Mesendoderm (in vitro differentiated cells): ENCODE data around the gene PCK2.

Experiments
- DNase-seq: peaks from one replicate; pipeline ENCODE4 v3.0.0; 2013
- H2AK5ac ChIP-seq: 2 replicates; pipeline ENCODE4 v1.6.1; 2013; ENCODE audit warnings: low read length, inconsistent platforms
- H2BK120ac ChIP-seq: 2 replicates; pipeline ENCODE4 v1.6.1; 2013; ENCODE audit warnings: low read depth, mild to moderate bottlenecking, low read length, moderate library complexity, mixed read lengths
- H2BK15ac ChIP-seq: replicated peaks from 2 replicates; pipeline ENCODE4 v1.6.1; 2013; ENCODE audit warnings: low read depth, mild to moderate bottlenecking, moderate library complexity
- H2BK5ac ChIP-seq: 2 replicates; pipeline ENCODE4 v1.6.1; 2013; ENCODE audit warnings: low read length, inconsistent platforms
- H3K18ac ChIP-seq: 2 replicates; pipeline ENCODE4 v1.6.1; 2013; ENCODE audit warnings: mild to moderate bottlenecking, low read length, mixed read lengths
- H3K23ac ChIP-seq: one replicate; pipeline ENCODE4 v1.6.1; 2013; ENCODE audit warnings: low read length
- H3K27ac ChIP-seq: 2 replicates; pipeline ENCODE4 v1.5.1; 2013; ENCODE audit warnings: low read depth, mild to moderate bottlenecking, inconsistent platforms, low read length, moderate library complexity
- H3K27me3 ChIP-seq: 2 replicates; pipeline ENCODE4 v1.6.1; 2013; ENCODE audit warnings: low read length, control low read depth, mild to moderate bottlenecking, inconsistent platforms; ENCODE audit not compliant: insufficient read depth, poor library complexity
- H3K36me3 ChIP-seq: 2 replicates; pipeline ENCODE4 v1.6.1; 2013; ENCODE audit warnings: low read length, inconsistent platforms; ENCODE audit not compliant: control insufficient read depth, insufficient read depth
- H3K4ac ChIP-seq: one replicate; pipeline ENCODE4 v1.6.1; 2013; ENCODE audit warnings: low read depth, mild to moderate bottlenecking, low read length, moderate library complexity
- H3K4me1 ChIP-seq: 2 replicates; pipeline ENCODE4 v1.6.1; 2013; ENCODE audit warnings: low read depth, low read length, inconsistent platforms; ENCODE audit not compliant: control insufficient read depth
- H3K4me2 ChIP-seq: 2 replicates; pipeline ENCODE4 v1.6.1; 2013; ENCODE audit warnings: low read length
- H3K4me3 ChIP-seq: 2 replicates; pipeline ENCODE4 v1.5.1; 2013; ENCODE audit warnings: mild to moderate bottlenecking, low read length
- H3K56ac ChIP-seq: one replicate; pipeline ENCODE4 v1.6.1; 2013; ENCODE audit warnings: low read length
- H3K79me1 ChIP-seq: 2 replicates; pipeline ENCODE4 v1.6.1; 2013; ENCODE audit warnings: low read length, inconsistent platforms
- H3K79me2 ChIP-seq: 2 replicates; pipeline ENCODE4 v1.6.1; 2013; ENCODE audit warnings: mild to moderate bottlenecking, low read length; ENCODE audit not compliant: control insufficient read depth, insufficient read depth
- H3K9ac ChIP-seq: 2 replicates; pipeline ENCODE4 v1.6.1; 2013; ENCODE audit warnings: low read length, inconsistent platforms
- H4K5ac ChIP-seq: one replicate; pipeline ENCODE4 v1.6.1; 2013; ENCODE audit warnings: low read length
- H4K8ac ChIP-seq: one replicate; pipeline ENCODE4 v1.6.1; 2013; ENCODE audit warnings: low read depth, mild to moderate bottlenecking, control low read depth, low read length, moderate library complexity
- WGBS: extraction: QIAGEN DNeasy Blood & Tissue Kit; methylation state at CpG from one replicate; pipeline ENCODE4 v1.1.7; 2013; ENCODE audit warnings: low lambda C conversion rate, missing lambda C conversion rate; ENCODE audit not compliant: insufficient coverage; ENCODE audit errors: extremely low coverage; 5-methylcytosine and 5-hydroxymethylcytosine counted together

PCK2 gene

DNA sequence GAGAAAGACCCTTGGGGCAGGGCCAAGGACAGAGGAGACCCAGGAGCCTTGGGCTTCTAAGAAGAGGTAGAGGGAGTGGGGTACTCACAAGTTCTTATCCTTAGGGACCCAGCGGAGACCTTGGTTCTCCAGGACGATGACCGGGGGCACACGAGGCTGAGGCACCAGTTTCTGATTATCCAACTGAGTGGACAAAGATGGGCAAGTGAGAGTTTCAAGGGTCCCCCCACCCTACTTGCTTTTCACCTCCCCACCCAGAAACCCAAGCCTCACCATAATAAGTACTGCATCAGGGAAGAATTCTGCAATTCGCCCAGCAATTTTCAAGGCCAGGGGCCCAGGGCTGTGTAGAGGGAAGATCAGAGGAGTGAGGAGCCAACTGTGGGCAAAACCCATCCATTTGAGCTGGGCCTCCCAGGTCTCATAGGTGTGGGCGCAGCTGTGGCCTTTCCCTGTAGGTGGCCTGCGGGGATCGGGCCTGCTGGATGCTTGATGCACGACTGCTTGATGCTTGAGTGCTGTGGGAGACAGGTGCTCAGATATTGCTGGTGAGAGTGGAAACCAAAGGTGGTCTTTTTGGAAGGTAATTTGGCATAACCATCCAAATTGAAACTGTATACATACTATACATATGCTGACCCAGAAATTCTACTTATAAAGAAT, 45.3 kb downstream of the PCK2 start:
- Histone ChIP-seq H3K23ac (no peak overlapping the region), H3K18ac (no peak overlapping the region), H3K4me1 (peaks cover 4% of the 10 kb centered on the region), H3K27ac (no peak overlapping the region), H3K9ac (peak overlapping the region; percentile 36), H2BK120ac (no peak overlapping the region), H3K4ac (no peak overlapping the region), H2BK15ac (no peak overlapping the region), H3K4me3 (no peak overlapping the region), H3K56ac (peak overlapping the region; percentile 38), H3K79me1 (peaks cover 9% of the 10 kb centered on the region), H2AK5ac (no peak overlapping the region), H2BK5ac (no peak overlapping the region), H3K36me3 (peaks cover 5% of the 10 kb centered on the region), H4K8ac (no peak overlapping the region), H3K27me3 (no peaks in the 10 kb centered on the region), H3K79me2 (peaks cover 13% of the 10 kb centered on the region), H4K5ac (no peak overlapping the region), H3K4me2 (no peak overlapping the region)
- no CpG with 5 or more reads among the region's 9 CpGs for WGBS
- no peak for DNase-seq

DNA sequence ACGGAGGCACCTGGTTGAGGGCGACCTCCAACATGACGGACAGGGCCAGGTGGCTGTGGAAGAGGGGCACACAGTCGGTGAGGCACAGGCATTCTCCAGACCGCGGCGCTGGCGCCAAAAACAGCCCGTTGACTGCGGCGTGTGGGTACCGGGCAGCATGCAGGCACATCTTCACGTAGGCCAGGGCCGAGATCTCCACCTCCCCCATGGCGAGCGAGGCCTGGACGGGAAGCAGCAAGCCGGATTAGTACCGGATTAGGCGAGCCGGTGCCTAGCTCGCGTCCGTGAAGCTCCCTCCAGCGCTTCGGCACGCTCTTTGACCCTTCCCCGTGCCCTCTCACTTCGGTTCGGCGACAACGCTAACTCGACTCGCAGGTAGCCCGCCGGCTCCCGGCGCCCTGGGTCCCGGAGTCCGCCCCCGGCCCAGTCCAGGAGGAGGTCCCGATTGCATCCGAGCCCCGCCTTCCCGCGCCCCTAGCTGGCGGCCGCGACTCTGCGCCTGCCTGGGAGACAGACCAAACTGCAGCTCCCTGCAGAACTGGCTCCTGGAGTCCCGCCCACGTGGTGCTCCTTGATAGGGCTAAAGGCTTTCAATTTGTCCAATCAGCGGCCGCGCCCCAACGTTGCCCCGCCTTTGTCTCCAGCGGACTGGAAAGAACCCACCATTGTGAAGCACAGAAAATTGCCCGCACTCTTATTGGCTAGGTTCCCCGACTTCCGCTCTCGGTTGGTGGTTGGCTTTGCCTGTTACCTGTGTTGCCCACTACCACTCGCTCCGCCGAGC, 47.2 kb downstream of the PCK2 start, which contains the start of gene EMC9:
EMC9 (minus strand) TSS at position 495 of the 784 bp plus-strand sequence; CDS start at position 208, 287 bp downstream.
- Histone ChIP-seq H3K18ac (peak within 1 kb of the TSS; percentile 63), H3K23ac (peak within 1 kb of the TSS; percentile 74)

DNA sequence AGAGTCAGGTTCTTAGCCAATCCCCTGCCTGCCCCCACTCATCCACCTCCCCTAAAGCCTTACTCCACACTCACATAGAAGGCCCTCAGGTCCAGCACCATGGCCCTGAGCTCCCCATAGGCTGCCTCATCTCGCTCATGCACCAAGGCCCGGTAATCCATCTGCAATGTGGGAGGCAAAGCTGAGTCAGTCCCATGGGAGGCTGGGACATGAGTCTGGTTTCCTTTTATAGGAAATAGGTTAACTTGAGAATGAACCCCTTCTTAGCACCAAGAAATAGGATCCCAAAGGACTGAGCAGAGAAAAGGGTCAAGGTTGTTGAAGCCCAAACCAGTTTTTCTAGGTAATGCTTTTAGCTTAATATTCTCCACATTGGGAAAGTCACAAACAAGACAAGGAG, 49.4 kb downstream of the PCK2 start:
- WGBS: no CpG with 5 or more reads among the region's 2 CpGs
- DNase-seq: no peak
- H3K79me1 ChIP-seq: peaks cover 21% of the 10 kb centered on the region

More for the DNA sequence above, 47.2 kb downstream of the PCK2 start, which contains the start of gene EMC9:
- peak within 1 kb of the TSS; percentile 31 for H4K8ac ChIP-seq
- DNase-seq: peak; percentile 100
- peak within 1 kb of the TSS; percentile 100 for H3K56ac ChIP-seq
- H3K27me3 ChIP-seq: no peaks in the 10 kb centered on the region
- peak within 1 kb of the TSS; percentile 64 for H2AK5ac ChIP-seq
- peak within 1 kb of the TSS; percentile 98 for H3K4me3 ChIP-seq
- peaks cover 13% of the 10 kb centered on the region for H3K79me2 ChIP-seq
- peak within 1 kb of the TSS; percentile 49 for H3K4ac ChIP-seq
- H3K9ac ChIP-seq: peak within 1 kb of the TSS; percentile 100
- H3K36me3 ChIP-seq: peaks cover 5% of the 10 kb centered on the region
- H3K4me1 ChIP-seq: peaks cover 9% of the 10 kb centered on the region
- peak within 1 kb of the TSS; percentile 99 for H2BK5ac ChIP-seq
- no peak within 1 kb of the TSS for H4K5ac ChIP-seq
- peak within 1 kb of the TSS; percentile 95 for H3K27ac ChIP-seq
- no peak within 1 kb of the TSS for H2BK120ac ChIP-seq
- H3K4me2 ChIP-seq: peak within 1 kb of the TSS; percentile 91
- WGBS: no CpG with 5 or more reads among the region's 65 CpGs
- H2BK15ac ChIP-seq: no peak within 1 kb of the TSS
- H3K79me1 ChIP-seq: peaks cover 13% of the 10 kb centered on the region

DNA sequence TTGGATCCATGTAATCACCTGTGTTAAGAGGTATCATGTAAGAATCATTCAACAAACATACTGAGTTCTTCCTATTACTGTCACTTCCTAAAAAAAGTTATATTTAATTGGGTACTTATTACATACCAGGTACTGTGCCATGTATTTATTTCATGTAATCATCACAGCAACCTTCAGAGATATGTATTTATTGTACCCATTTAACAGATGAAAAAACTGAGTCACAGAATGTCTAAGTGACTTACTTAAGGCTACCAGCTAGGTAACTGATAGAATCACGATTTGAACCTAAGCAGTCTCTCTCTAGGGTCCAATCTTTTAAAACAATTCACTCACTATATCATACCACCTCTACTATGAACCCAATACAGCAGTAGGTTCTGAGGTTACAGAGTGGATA, 50.3 kb downstream of the PCK2 start:
- Histone ChIP-seq H3K4me3 (no peak overlapping the region), H4K8ac (no peak overlapping the region), H3K4me1 (peaks cover 10% of the 10 kb centered on the region), H4K5ac (no peak overlapping the region), H2BK15ac (no peak overlapping the region), H3K79me2 (peaks cover 23% of the 10 kb centered on the region), H2BK5ac (no peak overlapping the region), H2BK120ac (no peak overlapping the region), H3K4ac (no peak overlapping the region), H3K9ac (no peak overlapping the region), H3K27ac (no peak overlapping the region), H3K4me2 (no peak overlapping the region), H3K36me3 (peaks cover 3% of the 10 kb centered on the region), H2AK5ac (no peak overlapping the region), H3K18ac (no peak overlapping the region), H3K23ac (no peak overlapping the region), H3K27me3 (no peaks in the 10 kb centered on the region), H3K56ac (no peak overlapping the region), H3K79me1 (peaks cover 21% of the 10 kb centered on the region)
- no CpG with 5 or more reads among the region's 1 CpG for WGBS
- DNase-seq: no peak

More for the DNA sequence above, 49.4 kb downstream of the PCK2 start:
- Histone ChIP-seq H3K4me3 (no peak overlapping the region), H3K4ac (no peak overlapping the region), H2BK120ac (no peak overlapping the region), H3K27me3 (no peaks in the 10 kb centered on the region), H4K8ac (no peak overlapping the region), H2BK5ac (no peak overlapping the region), H2AK5ac (no peak overlapping the region), H3K18ac (no peak overlapping the region), H3K4me1 (peaks cover 10% of the 10 kb centered on the region), H3K79me2 (peaks cover 24% of the 10 kb centered on the region), H2BK15ac (no peak overlapping the region), H3K56ac (no peak overlapping the region), H3K36me3 (peaks cover 4% of the 10 kb centered on the region), H3K9ac (no peak overlapping the region), H3K23ac (no peak overlapping the region), H4K5ac (no peak overlapping the region), H3K27ac (no peak overlapping the region), H3K4me2 (no peak overlapping the region)

DNA sequence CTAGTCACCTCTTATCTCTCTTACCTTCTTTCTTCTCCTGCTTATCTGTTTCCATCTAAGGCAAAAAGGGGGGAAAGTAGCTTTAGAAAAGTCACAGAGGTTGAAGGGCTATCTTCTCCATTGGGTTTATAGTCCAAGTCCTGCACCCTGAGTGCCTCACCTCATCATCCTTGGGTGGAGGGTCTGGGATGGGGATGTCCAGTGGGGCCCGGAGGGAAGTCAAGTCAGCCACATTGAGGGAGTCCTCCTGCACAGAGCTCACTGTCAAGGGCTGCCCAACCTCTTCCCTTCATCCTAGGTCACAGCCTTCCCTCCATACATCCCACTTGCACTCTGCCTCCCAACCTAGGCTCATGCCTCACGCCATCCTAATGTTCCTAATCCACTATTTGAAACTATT, 51.1 kb downstream of the PCK2 start:
- no peak overlapping the region for H3K23ac ChIP-seq
- no CpG with 5 or more reads among the region's 2 CpGs for WGBS
- no peak for DNase-seq
- H4K5ac ChIP-seq: no peak overlapping the region
- no peak overlapping the region for H2BK5ac ChIP-seq
- no peak overlapping the region for H3K4ac ChIP-seq
- no peak overlapping the region for H3K4me3 ChIP-seq
- no peak overlapping the region for H2BK15ac ChIP-seq
- H3K18ac ChIP-seq: no peak overlapping the region
- peaks cover 1% of the 10 kb centered on the region for H3K36me3 ChIP-seq
- H3K79me2 ChIP-seq: peaks cover 19% of the 10 kb centered on the region
- H3K27ac ChIP-seq: no peak overlapping the region
- no peaks in the 10 kb centered on the region for H3K27me3 ChIP-seq
- H4K8ac ChIP-seq: no peak overlapping the region
- H3K56ac ChIP-seq: peak overlapping the region; percentile 40
- H2AK5ac ChIP-seq: no peak overlapping the region
- no peak overlapping the region for H2BK120ac ChIP-seq
- H3K4me1 ChIP-seq: peaks cover 8% of the 10 kb centered on the region
- H3K79me1 ChIP-seq: peaks cover 22% of the 10 kb centered on the region
- no peak overlapping the region for H3K4me2 ChIP-seq
- peak overlapping the region; percentile 92 for H3K9ac ChIP-seq
